ENCODE results near the gene DONSON.

GRCh38 chr21:33537212-33537611 lies 51.3 kb downstream of the DONSON start:
- TF ChIP-seq CTCF (tag by site-specific recombination; IDR thresholded peaks at IDR 0.05) (no peak), PBX3 (CRISPR knock-in tag; IDR thresholded peaks at IDR 0.05) (no peak)

All from HEK293 (cell line).